Astrocyte (in vitro differentiated cells and primary cell): ENCODE measurements around the gene ZNF18. TPM values are rescaled to one million over a fixed set of nuclear protein-coding genes. Genes with fewer than 3 reads are reported as not detected.

Experiments used
- DNase-seq: peaks from one replicate; pipeline ENCODE4 v3.0.0-alpha.2; 2010; ENCODE audit warnings: low read depth
- FAIRE-seq: peaks from 2 replicates; lab custom pipeline; 2011; peaks lifted over from hg19 to GRCh38; lab: Jason Lieb, UNC
- H2AFZ ChIP-seq: 2 replicates; pipeline ENCODE4 v1.6.0; 2012; ENCODE audit warnings: low read depth, low read length, inconsistent platforms
- H3K27ac ChIP-seq: 2 replicates; pipeline ENCODE4 v1.5.1; 2011; ENCODE audit warnings: low read depth, low read length, inconsistent platforms
- H3K27me3 ChIP-seq: 2 replicates; pipeline ENCODE4 v1.6.0; 2011; ENCODE audit warnings: low read length, inconsistent platforms; ENCODE audit not compliant: insufficient read depth
- H3K36me3 ChIP-seq: 2 replicates; pipeline ENCODE4 v1.5.1; 2011; ENCODE audit warnings: low read length, inconsistent platforms; ENCODE audit not compliant: insufficient read depth
- H3K4me1 ChIP-seq: 2 replicates; pipeline ENCODE4 v1.5.1; 2011; ENCODE audit warnings: low read length, inconsistent platforms; ENCODE audit not compliant: insufficient read depth
- H3K4me2 ChIP-seq: 2 replicates; pipeline ENCODE4 v1.6.0; 2012; ENCODE audit warnings: low read length, inconsistent platforms
- H3K4me3 ChIP-seq: 2 replicates; pipeline ENCODE4 v1.5.1; 2011; ENCODE audit warnings: low read depth, mild to moderate bottlenecking, low read length, inconsistent platforms; ENCODE audit not compliant: insufficient read depth
- H3K79me2 ChIP-seq: 2 replicates; pipeline ENCODE4 v1.6.0; 2012; ENCODE audit warnings: mild to moderate bottlenecking, low read length, inconsistent platforms; ENCODE audit not compliant: insufficient read depth
- H3K9ac ChIP-seq: 2 replicates; pipeline ENCODE4 v1.6.0; 2012; ENCODE audit warnings: mild to moderate bottlenecking, low read length, inconsistent platforms
- H3K9me3 ChIP-seq: 2 replicates; pipeline ENCODE4 v1.5.1; 2012; ENCODE audit warnings: low read depth, mild to moderate bottlenecking, low read length, inconsistent platforms; ENCODE audit not compliant: insufficient read depth
- H4K20me1 ChIP-seq: 2 replicates; pipeline ENCODE4 v1.6.0; 2012; ENCODE audit warnings: low read length, inconsistent platforms; ENCODE audit not compliant: insufficient read depth
- H3K27ac Mint-ChIP-seq: one replicate; pipeline ENCODE4 v1.8.0; 2021; ENCODE audit warnings: mild to moderate bottlenecking, mixed read lengths; ENCODE audit not compliant: unreplicated experiment
- H3K27me3 Mint-ChIP-seq: one replicate; pipeline ENCODE4 v1.8.0; 2021; ENCODE audit warnings: low read depth, mixed read lengths; ENCODE audit not compliant: unreplicated experiment
- H3K36me3 Mint-ChIP-seq: one replicate; pipeline ENCODE4 v1.8.0; 2021; ENCODE audit warnings: low read depth, mixed read lengths; ENCODE audit not compliant: unreplicated experiment
- H3K4me1 Mint-ChIP-seq: one replicate; pipeline ENCODE4 v1.8.0; 2021; ENCODE audit warnings: low read depth, mixed read lengths; ENCODE audit not compliant: unreplicated experiment
- H3K4me3 Mint-ChIP-seq: one replicate; pipeline ENCODE4 v1.8.0; 2021; ENCODE audit warnings: mild to moderate bottlenecking, moderate library complexity, mixed read lengths; ENCODE audit not compliant: unreplicated experiment
- H3K9me3 Mint-ChIP-seq: one replicate; pipeline ENCODE4 v1.8.0; 2021; ENCODE audit warnings: mild to moderate bottlenecking, mixed read lengths; ENCODE audit not compliant: unreplicated experiment
- EZH2 ChIP-seq: IDR thresholded peaks from 2 replicates; pipeline ENCODE4 v1.6.1; 2012; ENCODE audit warnings: mild to moderate bottlenecking, low read length, inconsistent platforms; ENCODE audit not compliant: insufficient read depth
- total RNA-seq: library from RNA; stranded (reverse); gene quantifications from 2 replicates; pipeline ENCODE4 v1.2.1, GENCODE V29; 2021
- TF ChIP-seq, protein P1 (sequence below): IDR thresholded peaks from 2 replicates; pipeline ENCODE4 v1.5.1; 2011; ENCODE audit warnings: low read depth, mild to moderate bottlenecking, inconsistent platforms, low read length, moderate library complexity; ENCODE audit not compliant: insufficient read depth

ZNF18 gene
- total RNA-seq, 1 donor from 2014 or later = 8.3 TPM

- no peak overlapping the region for H3K9ac ChIP-seq
- no peaks in the 10 kb centered on the region for H3K27me3 Mint-ChIP-seq
- no peaks in the 10 kb centered on the region for H3K27me3 ChIP-seq
- no peaks in the 10 kb centered on the region for H3K4me1 Mint-ChIP-seq
- H3K27ac ChIP-seq = no peak overlapping the region
- H3K9me3 Mint-ChIP-seq = peaks cover 13% of the 10 kb centered on the region
- H3K4me3 Mint-ChIP-seq = no peak overlapping the region
- H3K36me3 ChIP-seq = no peaks in the 10 kb centered on the region
- H3K9me3 ChIP-seq = no peaks in the 10 kb centered on the region
- H4K20me1 ChIP-seq = no peaks in the 10 kb centered on the region
- no peak overlapping the region for H3K4me2 ChIP-seq
- no peak for DNase-seq
- H3K4me1 ChIP-seq = no peaks in the 10 kb centered on the region
- TF ChIP-seq, protein P1, sequence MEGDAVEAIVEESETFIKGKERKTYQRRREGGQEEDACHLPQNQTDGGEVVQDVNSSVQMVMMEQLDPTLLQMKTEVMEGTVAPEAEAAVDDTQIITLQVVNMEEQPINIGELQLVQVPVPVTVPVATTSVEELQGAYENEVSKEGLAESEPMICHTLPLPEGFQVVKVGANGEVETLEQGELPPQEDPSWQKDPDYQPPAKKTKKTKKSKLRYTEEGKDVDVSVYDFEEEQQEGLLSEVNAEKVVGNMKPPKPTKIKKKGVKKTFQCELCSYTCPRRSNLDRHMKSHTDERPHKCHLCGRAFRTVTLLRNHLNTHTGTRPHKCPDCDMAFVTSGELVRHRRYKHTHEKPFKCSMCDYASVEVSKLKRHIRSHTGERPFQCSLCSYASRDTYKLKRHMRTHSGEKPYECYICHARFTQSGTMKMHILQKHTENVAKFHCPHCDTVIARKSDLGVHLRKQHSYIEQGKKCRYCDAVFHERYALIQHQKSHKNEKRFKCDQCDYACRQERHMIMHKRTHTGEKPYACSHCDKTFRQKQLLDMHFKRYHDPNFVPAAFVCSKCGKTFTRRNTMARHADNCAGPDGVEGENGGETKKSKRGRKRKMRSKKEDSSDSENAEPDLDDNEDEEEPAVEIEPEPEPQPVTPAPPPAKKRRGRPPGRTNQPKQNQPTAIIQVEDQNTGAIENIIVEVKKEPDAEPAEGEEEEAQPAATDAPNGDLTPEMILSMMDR = no peak
- TF ChIP-seq EZH2 = no peak
- no peak overlapping the region for H3K27ac Mint-ChIP-seq
- no peaks in the 10 kb centered on the region for H3K36me3 Mint-ChIP-seq
- H2AFZ ChIP-seq = no peak overlapping the region
- FAIRE-seq = no peak
- no peaks in the 10 kb centered on the region for H3K79me2 ChIP-seq
- no peak overlapping the region for H3K4me3 ChIP-seq
These were observed 68.8 kb downstream of the ZNF18 start for GRCh38 chr17:11928436-11928835.

Other genes starting within 250 kb of the ZNF18 start
- gene MAP2K4, start 23.4 kb upstream of the ZNF18 start, total RNA-seq = 37.5 and 42.5 TPM in 2 replicates